AG09319 (cell line): Measurements from ENCODE around the gene BEST3.
"Not testable (repeated sequence)": the region's sequence is repeated elsewhere in the genome, so short reads cannot be mapped to it uniquely, and the experiment has no call there.

Source experiments
- DNase-seq: peaks from one replicate; pipeline ENCODE4 v3.0.0-alpha.2; 2010; ENCODE audit warnings: low read depth; ENCODE audit errors: extremely low read depth
- CTCF ChIP-seq: IDR thresholded peaks from 2 replicates; pipeline ENCODE4 v1.5.1; 2011; ENCODE audit warnings: low read depth, mild to moderate bottlenecking, inconsistent platforms, low read length, moderate library complexity

Gene BEST3

GRCh38 chr12:69672195-69672594, 26.9 kb downstream of the BEST3 start:
- no peak for DNase-seq
- TF ChIP-seq CTCF: no peak

- TF ChIP-seq CTCF: no peak
- no peak for DNase-seq
Measured at GRCh38 chr12:69671597-69671996, 27.5 kb downstream of the BEST3 start.

- TF ChIP-seq CTCF: no peak
- no peak for DNase-seq
Measured at GRCh38 chr12:69666798-69667197, 32.3 kb downstream of the BEST3 start.

- not testable (repeated sequence) for DNase-seq
- peak; percentile 30 for TF ChIP-seq CTCF
Measured at GRCh38 chr12:69664930-69665377, 34.1 kb downstream of the BEST3 start.

- DNase-seq: no peak
- TF ChIP-seq CTCF: no peak
Measured at GRCh38 chr12:69663726-69664125, 35.4 kb downstream of the BEST3 start.

- TF ChIP-seq CTCF: no peak
- no peak for DNase-seq
Measured at GRCh38 chr12:69662764-69663163, 36.3 kb downstream of the BEST3 start.

- no peak for DNase-seq
- no peak for TF ChIP-seq CTCF
Measured at GRCh38 chr12:69661386-69661785, 37.7 kb downstream of the BEST3 start.
